GM21526 (cell line): ENCODE data around the gene COL16A1.
A peak's percentile ranks its signal among the peaks of the same experiment; 100 is the strongest.

Source experiments
- ATAC-seq: cut with Tn5 transposase; IDR thresholded peaks from one replicate; pipeline ENCODE4 v1.9.1; 2021; ENCODE audit warnings: moderate library complexity; ENCODE audit not compliant: unreplicated experiment, low FRiP score

The COL16A1 gene

DNA sequence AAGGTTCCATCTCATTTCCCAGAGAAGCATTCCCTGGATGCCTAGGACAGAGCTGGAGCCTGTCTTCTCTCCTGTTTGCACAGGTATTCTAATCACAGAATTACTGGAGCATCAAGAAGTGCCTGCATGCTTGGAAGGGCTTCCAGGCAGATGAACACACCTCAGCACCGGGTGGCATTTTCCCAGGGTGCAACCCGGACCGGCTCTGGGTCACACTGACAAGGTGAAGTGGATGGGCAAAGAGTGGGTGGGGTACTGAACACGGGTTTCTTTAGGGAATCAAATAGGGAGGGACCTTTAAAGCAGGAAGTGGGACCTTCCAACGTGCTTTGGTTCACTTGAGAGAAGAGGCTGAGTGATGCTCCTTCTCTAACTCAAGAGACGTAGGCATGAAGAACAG is 52.1 kb downstream of the COL16A1 start:
- no peak for ATAC-seq

DNA sequence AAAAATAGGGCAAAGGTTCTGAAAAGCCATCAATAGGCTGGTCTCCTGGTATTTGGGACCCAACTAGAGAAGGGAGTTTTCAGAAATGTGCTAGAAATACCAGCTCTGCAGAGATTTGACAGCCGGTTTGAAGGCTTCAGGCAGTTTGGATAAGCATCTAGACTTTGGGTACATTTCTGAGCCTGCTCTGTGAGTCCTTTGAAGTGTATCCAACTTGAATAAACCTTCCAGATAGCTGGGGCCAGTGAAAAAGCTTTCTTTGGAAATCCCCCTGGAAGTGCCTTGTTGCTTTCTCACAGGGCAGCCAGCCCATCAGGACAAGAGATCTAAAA is 52.8 kb downstream of the COL16A1 start:
- no peak for ATAC-seq

DNA sequence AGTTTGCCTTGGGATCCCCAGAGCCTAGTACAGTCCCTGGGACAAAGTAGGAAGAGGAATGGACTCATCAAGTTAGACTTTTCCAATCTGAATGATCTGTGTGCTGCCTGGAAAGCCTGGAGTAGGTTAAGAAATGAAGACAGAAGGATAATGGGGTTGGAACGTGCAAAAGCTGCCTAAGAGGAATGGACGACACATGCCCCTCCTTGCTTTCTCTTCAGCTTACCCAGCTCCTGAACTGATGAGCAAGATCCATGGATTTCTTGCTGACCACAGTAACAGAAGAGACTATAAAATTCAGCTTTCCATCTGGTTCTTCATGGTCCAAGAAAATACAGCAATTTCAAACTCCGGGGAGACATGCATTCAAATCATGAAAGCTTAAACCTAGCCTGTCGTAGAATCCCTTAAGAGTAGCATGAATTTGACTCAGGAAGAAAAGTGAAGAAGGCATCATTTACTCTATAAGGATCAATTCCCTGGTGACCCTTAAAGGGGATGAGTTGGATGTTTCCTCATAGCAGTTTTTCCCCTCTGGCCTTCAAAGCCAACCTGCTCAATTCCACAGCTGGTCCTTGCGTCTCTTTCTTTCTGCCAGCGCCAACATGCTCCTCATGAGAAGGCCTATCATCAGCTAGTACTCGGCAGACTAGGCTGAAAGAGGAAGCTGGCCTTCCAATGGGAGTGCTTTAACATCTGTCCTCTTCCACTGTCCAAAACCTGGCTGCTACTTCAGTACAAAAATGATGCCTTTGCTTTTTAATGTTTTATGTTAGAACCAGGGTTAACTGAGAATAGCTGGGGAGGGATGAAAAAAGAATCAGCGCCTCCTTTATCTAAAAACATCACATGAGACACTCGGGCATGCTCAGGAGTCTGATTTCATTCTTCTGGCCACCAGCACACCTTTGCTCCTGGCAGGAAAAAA is 53.4 kb downstream of the COL16A1 start:
- no peak for ATAC-seq

DNA sequence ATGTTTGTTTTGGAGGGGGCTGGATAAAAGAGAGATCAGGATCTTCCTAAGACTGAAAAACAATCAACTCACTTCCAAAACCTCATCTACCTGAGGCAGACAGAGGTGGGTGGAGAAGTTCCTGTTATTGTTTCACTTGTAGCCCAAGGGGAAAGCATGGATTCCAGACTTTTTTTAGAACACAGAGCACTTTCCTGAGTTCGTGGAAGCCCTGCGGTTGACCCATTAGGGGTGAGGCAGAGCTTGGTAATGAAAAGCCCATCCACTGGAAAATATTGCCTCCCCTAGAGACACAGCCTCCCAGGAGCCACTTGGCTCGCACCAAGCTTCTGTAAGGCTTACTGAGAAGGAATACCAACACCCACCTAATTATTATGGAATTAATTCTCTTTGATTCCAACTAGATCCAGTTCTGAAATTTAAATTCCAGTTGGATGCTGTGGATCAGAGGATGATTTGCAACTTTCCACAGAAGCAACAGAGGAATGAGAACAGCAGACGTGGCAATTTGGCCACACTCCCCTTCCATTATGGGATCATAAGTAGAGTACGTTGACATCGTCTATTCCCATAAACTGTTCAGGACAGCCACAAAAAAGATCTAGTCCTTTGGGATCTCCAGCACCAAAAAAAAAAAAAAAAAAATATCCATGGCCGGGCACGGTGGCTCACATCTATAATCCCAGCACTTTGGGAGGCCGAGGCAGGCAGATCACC is 55.0 kb downstream of the COL16A1 start:
- no peak for ATAC-seq

DNA sequence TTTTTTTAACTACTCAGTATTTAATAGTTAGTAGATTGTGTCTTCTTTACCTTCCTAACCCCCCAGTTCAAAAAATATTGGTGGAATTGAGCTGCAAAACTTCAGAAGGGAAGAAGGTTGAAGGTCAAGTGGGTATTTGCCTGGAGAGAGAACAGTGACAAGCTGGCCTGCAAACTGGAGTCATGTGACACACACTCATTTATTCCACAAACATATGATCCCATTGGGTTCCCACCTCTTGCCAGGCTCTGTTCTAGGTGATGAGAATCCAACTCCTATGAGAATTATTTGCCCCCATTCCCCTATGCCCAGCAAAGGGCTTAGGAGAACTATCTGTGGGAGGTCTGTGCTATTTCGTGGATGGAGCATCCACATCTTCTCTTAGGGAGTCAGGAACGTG is 55.6 kb downstream of the COL16A1 start:
- ATAC-seq, result no peak

DNA sequence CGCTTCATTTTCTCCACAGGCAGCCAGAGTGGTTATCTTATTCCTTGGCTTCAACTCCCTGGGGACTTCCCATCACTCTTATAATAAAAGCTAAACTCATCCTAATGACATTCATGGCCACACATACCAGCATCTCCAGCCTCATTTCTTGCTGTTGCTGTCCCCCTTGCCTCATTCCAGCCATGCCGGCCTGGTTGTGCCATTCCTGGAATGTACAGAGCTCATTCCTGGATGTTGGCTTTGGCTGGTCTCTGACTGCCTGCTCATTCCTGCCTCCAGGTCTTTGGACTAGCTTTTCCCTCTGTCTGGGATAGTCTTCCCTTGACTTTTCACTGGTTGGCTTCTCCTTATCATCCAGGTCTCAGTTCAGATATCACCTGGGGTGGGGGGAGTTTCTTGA is 56.7 kb downstream of the COL16A1 start:
- no peak for ATAC-seq

DNA sequence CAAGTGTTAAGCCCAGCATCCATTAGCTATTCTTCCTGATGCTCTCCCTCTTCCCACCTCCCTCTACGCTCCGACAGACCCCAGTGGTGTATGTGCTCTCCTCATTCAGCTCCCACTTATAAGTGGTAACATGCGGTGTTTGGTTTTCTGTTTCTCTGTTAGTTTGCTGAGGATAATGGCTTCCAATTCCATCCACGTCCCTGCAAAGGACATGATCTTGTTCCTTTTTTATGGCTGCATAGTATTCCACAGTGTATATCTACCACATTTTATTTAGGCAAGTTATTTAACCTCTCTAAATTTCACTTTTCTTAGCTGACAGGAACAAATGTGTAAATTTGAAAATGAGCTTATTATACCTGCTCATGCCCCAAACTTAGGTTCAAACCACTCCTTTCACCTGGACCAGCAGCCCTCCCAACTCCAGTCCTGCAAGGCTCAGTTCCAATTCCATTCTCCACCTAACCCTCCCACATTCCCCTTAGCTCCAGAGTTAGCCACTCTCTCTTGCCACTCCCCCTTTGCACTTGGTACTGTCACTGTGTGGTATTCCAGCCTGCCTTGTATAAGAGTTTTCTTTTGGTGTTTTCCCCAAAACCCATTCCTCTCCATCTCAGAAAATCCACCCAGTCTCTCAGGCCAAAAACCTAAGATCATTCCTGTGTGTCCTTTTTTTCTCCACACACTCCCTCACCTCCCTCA is 57.4 kb downstream of the COL16A1 start:
- ATAC-seq, result no peak

DNA sequence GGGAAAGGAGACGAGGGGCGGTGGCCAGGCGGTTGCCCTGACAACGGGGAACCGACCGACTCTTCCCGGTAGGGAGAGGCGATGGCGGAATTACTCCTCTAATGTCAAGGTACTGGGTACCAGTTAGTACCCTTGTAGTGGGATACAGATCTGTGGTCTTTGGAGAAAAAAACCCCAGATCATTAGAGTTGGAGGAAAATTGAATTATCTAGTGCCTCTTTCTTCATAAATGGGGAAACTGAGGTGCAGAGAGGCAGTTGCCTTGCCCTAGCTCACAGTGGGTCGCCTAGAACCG is 58.6 kb downstream of the COL16A1 start:
- no peak for ATAC-seq

DNA sequence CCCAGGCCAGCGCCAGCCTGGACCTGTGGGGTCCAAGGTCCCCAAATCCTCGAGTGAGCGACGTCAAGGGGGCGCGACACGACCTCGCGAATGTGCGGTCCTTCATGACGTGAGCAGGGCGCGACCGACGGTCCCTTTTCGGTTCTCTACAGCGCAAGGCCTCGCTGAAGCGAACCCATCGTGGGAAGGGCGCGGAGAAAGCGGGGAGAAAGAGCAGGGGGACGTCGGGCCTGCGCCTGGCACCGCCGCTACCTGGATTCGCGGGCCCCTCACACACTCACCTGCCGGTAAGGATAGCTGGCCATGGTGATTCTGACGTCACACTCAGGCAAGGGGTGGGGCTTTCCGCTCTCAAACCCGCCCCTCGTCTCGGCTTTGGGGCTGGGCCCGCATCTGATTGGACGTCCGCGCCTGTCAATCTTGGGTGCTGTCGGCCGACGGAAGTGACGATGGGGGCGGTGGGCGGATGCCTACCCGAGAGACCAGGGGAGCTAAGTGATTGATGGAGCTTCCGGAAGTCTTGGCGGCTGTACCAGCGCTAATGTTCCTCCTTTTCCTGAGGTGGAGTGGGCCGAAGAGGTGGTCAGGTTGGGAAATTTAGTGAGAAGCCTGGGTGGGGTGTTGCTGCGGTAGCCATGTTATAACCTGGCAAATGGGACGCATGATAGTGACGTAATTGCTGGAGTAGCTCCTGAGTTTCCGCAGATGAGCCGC is 59.1 kb downstream of the COL16A1 start, which contains the start of gene PEF1:
Gene PEF1 (minus strand): TSS at position 317 of the 714 bp plus-strand sequence. CDS start 12 bp downstream, at position 305.
- peak; percentile 89 for ATAC-seq

DNA sequence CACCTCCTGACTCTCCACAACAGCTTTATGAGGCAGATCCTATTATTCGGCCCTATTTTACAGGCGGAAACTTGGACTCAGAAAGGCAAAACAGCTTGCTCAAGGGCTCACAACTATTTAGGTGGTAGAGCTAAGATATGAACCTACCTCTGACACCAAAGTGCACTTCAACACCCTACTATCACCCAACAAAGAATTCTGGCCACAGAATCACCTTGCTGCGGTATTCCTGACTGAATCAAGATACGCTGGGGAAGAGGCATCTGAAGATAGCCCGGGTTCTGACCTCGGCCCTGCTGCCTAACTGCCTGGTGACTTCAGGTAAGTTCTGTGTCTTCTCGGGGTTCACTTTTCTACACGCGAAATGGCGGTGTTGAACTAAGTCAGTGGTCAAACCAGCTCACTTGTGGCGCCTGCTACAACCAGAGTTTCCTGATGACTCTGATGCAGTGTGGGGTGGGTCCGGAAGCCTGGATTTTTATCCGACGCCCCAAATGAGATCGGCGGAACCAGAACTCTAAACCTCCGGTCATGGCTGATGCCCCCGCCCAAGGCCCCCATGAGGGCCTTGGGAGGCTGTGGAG is 59.7 kb downstream of the COL16A1 start:
- ATAC-seq, result no peak

DNA sequence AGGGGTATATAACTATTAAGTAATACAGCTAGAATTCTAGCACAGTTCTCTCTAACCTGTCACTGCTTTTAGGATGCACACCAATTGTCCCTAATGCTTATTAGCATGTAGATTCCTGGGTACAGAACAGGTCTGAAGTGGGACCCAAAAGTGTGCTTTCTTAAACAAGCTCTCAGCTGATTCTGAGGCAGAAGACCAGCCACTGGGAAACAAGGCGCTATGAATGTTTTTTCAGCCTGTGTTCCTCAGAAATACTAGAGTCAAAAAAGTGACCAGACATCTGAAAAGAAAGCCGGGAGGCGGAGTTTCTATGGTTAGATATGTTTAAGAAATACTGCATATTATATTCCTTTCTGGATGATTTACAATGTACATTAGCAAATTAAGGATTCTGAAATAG is 60.9 kb downstream of the COL16A1 start:
- no peak for ATAC-seq

DNA sequence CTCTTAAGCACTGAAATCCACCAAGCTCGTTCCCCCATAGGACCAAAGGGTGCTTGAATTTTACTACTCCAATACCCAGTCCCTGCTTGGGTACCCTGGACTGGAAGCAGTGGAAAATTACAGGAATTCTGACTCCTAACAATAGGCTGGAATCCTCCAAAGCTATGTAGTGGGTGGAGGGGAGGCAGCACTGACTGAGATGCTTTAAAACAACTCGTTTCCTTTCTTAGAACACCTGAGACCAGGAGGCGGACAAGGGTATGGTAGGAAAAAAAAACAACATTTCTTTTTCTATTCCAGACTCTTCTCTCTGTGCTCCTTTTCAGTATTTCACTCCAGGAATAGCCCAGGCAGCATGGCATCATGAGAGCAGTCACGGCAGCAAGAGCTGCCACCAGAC is 61.5 kb downstream of the COL16A1 start:
- ATAC-seq, result no peak

DNA sequence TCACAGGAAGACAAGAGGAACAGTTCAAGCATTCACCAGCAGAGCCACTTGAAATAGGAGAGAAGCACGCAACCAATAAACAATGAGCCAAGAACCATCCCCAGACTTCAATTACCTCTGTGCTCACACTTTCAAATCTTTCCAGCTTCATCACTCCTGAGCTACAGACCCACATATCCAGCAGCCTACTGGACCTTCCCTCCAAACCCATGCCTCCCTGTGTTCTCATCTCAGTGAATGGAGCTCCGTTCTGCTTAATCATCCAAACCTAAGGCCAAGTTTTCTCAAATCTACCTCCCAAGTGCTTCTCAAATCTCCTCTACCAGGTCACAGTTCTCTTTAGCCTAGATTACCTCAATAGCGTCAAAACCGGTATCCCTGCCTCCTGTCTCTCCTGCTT is 62.9 kb downstream of the COL16A1 start:
- ATAC-seq, result no peak

DNA sequence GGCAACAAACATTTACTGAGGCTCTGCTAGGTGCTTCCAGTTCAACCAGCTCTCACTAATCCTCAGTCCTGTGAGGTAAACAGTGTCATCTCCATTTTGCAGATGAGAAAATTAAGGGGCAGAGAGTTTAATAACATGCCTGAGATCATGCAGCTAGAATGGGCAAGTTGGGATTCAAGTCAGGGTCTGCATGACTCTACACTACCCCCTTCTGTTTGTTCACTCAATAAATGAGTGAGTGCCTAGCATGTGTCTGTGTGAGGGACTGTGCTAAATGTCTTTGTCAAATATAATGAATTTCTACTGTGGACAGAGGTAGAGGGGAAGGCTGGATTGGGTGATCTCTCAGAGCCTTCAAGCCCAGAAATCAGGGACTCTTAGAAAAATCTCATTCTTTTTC is 63.6 kb downstream of the COL16A1 start:
- no peak for ATAC-seq

DNA sequence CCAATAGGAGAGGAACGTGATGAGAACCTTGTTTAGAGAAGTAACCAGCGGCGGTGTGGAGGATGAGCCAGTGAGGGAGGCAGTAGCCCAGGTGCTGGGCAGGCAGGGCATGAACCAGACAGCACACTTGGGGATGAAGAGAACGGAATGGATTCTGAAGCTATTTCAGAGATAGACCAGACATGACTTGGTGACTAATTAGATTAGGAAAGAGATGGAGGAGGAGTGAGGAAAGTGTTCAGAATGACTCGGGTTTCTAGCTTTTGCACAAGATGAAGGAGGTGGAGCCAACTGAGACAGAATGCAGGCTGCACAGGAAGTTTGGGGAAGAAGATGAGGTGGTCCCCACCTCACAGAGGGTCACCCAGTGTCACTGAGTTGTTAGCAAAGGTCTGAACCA is 64.3 kb downstream of the COL16A1 start:
- no peak for ATAC-seq

DNA sequence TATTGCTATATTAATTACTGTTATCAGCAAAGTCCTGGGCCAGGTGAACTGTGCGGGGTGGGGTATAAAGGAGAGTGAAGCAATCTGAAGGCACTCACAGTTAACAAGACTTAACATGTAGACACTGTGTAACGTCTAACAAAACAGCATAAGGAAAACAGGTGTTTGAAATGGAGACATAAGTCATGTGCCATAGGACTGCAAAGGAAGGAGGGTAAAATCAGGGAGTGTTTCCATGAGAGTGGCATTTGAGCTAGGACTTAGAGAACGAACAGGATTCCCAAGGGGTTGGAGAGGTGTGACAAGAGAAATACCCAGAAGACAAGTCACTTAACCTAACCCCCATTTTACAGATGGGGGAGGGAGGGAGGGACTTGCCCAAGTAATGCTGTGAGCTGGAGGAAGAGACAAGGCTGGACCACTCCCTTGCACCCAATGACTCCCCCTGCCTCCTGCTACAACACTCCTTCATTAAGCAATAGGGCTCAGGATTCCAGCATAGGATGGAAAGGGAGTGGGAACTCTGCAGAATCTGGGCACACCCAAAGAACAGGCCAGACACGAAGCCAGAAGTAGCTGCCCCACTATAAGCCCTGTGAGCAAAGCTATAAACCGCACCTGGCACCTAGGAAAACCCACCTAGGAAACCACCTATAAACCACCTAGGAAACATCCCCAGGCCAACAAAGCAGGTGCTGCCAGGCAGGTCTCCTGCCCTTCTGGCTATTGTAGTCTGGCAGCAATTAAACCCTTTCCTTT is 65.7 kb downstream of the COL16A1 start:
- no peak for ATAC-seq

DNA sequence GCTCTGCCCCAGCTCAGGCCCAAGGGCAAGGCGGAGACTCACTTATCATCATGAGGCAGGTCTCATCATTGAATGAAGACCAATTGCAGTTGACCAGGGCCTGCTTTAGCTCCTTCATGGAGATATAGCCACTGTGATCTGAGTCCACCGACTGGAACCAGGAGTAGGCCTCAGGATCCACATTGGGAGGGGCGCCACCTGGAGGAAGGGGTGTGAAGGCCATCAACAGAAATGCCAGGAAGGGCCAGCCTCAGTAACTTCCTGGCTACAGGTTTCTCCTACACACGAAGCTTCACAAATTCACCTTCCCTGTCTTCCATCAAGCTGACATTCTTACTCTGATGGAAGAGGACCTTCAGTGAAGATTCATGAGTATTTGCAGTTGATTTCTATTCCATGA is 70.7 kb downstream of the COL16A1 start:
- ATAC-seq, result no peak

DNA sequence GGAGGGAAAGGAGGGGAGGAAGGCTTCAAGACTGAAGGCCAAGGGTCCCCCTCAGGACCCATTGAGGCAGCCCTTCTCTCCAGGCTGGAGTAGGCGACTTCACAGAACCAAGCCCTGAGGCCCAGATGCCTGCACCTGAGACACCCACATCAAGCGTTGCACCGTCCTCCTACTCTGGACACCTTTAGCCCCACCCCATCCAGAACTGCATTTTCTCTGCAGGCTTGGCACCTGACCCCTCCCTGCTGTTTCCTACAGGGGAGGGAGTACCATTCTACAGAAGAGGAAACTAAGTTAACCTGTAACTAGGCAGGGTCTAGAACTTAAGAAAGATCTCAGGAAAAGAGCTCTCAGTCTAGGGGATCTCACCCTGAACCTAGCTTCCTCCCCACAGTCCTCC is 71.2 kb downstream of the COL16A1 start:
- no peak for ATAC-seq

DNA sequence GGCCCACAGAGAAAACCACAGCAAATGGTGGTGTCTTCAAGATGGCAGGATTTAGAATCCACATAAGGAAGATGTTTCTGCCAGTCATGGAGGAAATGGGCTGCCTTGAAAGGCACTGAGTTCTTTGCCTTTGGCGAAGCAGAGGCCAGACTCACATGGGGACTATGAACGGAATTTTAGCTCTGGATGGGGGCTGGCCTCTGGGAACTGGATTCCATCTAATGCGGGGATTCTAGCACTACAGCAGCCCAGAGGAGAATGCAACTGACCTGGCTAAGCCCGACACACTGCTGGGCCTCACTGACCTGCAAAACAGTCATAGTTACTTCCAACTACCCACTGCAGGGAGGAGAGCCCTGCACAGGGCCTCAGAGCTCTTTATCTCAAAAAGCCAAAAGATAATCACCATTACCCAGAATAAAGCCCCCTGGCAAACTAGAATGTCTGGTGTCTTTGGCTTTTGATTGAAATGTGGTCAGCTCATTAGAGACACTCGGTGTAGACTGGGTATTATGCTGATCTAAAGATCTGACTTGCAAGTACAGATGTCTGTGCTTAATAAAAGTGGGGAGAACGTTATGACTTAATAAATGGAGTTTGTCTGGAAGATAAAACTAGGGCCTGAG is 74.8 kb downstream of the COL16A1 start:
- ATAC-seq, result no peak
